ENCODE results near the gene RTN4. TPM values are rescaled to one million over a fixed set of nuclear protein-coding genes. Genes with fewer than 3 reads are reported as not detected.

RTN4 gene
- total and polyA plus RNA-seq, 2 of the 4 experiments (the other 2 are of a cell fraction), result 77.8 to 588 TPM

GRCh38 chr2:55012672-55013484, 37.4 kb downstream of the RTN4 start:
- H2BK5ac ChIP-seq (ENCODE audit: low read depth, low read length, poor library complexity, severe bottlenecking), result peak overlapping the region; percentile 69
- H3K4ac ChIP-seq (ENCODE audit: low read depth, low read length), result no peak overlapping the region
- peak overlapping the region; percentile 59; the same call in 1 of the 2 replicates for H3K23ac ChIP-seq (ENCODE audit: low read depth, low read length)
- POLR2A ChIA-PET (ENCODE audit: unreplicated experiment), result no interaction called here
- no peak overlapping the region for H2BK120ac ChIP-seq (ENCODE audit: low read depth, low read length)
- H4K5ac ChIP-seq (ENCODE audit: low read depth, low read length), result no peak overlapping the region
- H3K36me3 ChIP-seq (ENCODE audit: control insufficient read depth, insufficient read depth, low read length), result no peaks in the 10 kb centered on the region
- peaks cover 27% of the 10 kb centered on the region for H3K4me1 ChIP-seq (ENCODE audit: control insufficient read depth, insufficient read depth, low read length)
- H3K27ac ChIP-seq (ENCODE audit: insufficient read depth, low read length), result no peak overlapping the region
- dilution Hi-C loops (cut with HindIII; ENCODE audit: low sequenced_read_pairs, unreplicated experiment) (loop anchor here (25.0 kb wide), 1 partner anchor 149 kb away; no protein-coding TSS in a partner anchor), intact Hi-C loops (cut with micrococcal nuclease) (no loop called here), in situ Hi-C loops (cut with MboI; ENCODE audit: low sequenced_read_pairs) (no loop called here)
- H3K9me3 ChIP-seq (ENCODE audit: control insufficient read depth, insufficient read depth, low read length), result no peaks in the 10 kb centered on the region
- no peak overlapping the region for H3K56ac ChIP-seq (ENCODE audit: extremely low read depth, insufficient read depth, low read length)
- H4K20me1 ChIP-seq (ENCODE audit: insufficient read depth, low read length), result peaks cover 96% of the 10 kb centered on the region
- no peak for ATAC-seq (ENCODE audit: low read depth)
- CTCF ChIA-PET, result interaction anchor here (0.9 to 1.7 kb wide), 3 partner anchors 115 to 162 kb away, joined by 3 to 9 read pairs (median 3); no protein-coding TSS in a partner anchor
- no peak overlapping the region for H2AK5ac ChIP-seq (ENCODE audit: low read depth, low read length)
- no TSS peak for BruUV-seq (replicated peaks)
- no peak overlapping the region for H2BK15ac ChIP-seq (ENCODE audit: low read depth, low read length)
- H3K9ac ChIP-seq (ENCODE audit: low read depth, low read length), result no peak overlapping the region
- no peak overlapping the region for H4K91ac ChIP-seq (ENCODE audit: insufficient read depth, low read depth, low read length)
- H2BK20ac ChIP-seq (ENCODE audit: low read depth, low read length), result no peak overlapping the region
- H3K14ac ChIP-seq (replicated peaks; ENCODE audit: low read depth, low read length), result 0 out of 2 replicates have a peak overlapping the region, but pooled peaks have one; percentile 4
- H3K79me1 ChIP-seq (ENCODE audit: low read depth in 1 of 2, low read length in 2 of 2), result peaks cover 0 to 9% of the 10 kb centered on the region in 2 experiments; a peak in 2 of 4 replicates
- no peak overlapping the region; a peak in 1 of 4 replicates for H4K8ac ChIP-seq (ENCODE audit: low read depth in 2 of 2, low read length in 2 of 2)
- no peak overlapping the region for H2AK9ac ChIP-seq (replicated peaks; ENCODE audit: low read depth, low read length, poor library complexity)
- no peak overlapping the region for H2AFZ ChIP-seq (replicated peaks; ENCODE audit: low read length, poor library complexity)
- H3K18ac ChIP-seq (ENCODE audit: low read depth, low read length), result no peak overlapping the region
- no peaks in the 10 kb centered on the region for H3K27me3 ChIP-seq (ENCODE audit: control insufficient read depth, insufficient read depth, low read length)
- WGBS, 2 experiments (ENCODE audit: extremely low coverage in 2 of 2, insufficient read length in 1 of 2), result no CpG with 5 or more reads among the region's 2 CpGs
- H3K4me2 ChIP-seq (ENCODE audit: low read depth, low read length), result peak overlapping the region; percentile 62
- H3K9me1 ChIP-seq (ENCODE audit: insufficient read depth, low read length), result peaks cover 8% of the 10 kb centered on the region
- DNase-seq, result no peak
- no peak overlapping the region for H3K4me3 ChIP-seq (ENCODE audit: insufficient read depth, low read depth, low read length)
- TF ChIP-seq NFE2L2 (IDR thresholded peaks at IDR 0.05; ENCODE audit: low read depth, low read length) (no peak), FOS (IDR thresholded peaks at IDR 0.05; ENCODE audit: low read depth, low read length) (no peak), USF2 (IDR thresholded peaks at IDR 0.05; ENCODE audit: low read depth, low read length) (no peak), MAZ (IDR thresholded peaks at IDR 0.05; ENCODE audit: borderline replicate concordance, low read depth, low read length) (no peak), CHD1 (IDR thresholded peaks at IDR 0.05; ENCODE audit: low read depth, low read length) (no peak), POLR2A (IDR thresholded peaks at IDR 0.05; ENCODE audit: low read depth, low read length) (no peak), RFX5 (IDR thresholded peaks at IDR 0.05; ENCODE audit: low read depth, low read length) (no peak), CEBPB (IDR thresholded peaks at IDR 0.05; ENCODE audit: low read depth, low read length) (no peak), BHLHE40 (IDR thresholded peaks at IDR 0.05; ENCODE audit: low read depth, low read length) (no peak), MAFK (IDR thresholded peaks at IDR 0.05; ENCODE audit: low read depth, low read length) (no peak), MXI1 (IDR thresholded peaks at IDR 0.05; ENCODE audit: borderline replicate concordance, low read depth, low read length) (no peak), CTCF (conservative IDR thresholded peaks at IDR 0.05; ENCODE audit: low read depth, low read length) (no peak), RAD21 (IDR thresholded peaks at IDR 0.05; ENCODE audit: low read length) (no peak), SMC3 (IDR thresholded peaks at IDR 0.05; ENCODE audit: low read depth, low read length) (no peak)
- TF ChIP-seq, protein P1, sequence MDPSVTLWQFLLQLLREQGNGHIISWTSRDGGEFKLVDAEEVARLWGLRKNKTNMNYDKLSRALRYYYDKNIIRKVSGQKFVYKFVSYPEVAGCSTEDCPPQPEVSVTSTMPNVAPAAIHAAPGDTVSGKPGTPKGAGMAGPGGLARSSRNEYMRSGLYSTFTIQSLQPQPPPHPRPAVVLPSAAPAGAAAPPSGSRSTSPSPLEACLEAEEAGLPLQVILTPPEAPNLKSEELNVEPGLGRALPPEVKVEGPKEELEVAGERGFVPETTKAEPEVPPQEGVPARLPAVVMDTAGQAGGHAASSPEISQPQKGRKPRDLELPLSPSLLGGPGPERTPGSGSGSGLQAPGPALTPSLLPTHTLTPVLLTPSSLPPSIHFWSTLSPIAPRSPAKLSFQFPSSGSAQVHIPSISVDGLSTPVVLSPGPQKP (IDR thresholded peaks at IDR 0.05; ENCODE audit: borderline replicate concordance, low read depth, low read length), result no peak
